Lung microvascular endothelial cell (primary cell): ENCODE data around the gene SYPL2. TPM values are rescaled to one million over a fixed set of nuclear protein-coding genes. Genes with fewer than 3 reads are reported as not detected.
A peak's percentile ranks its signal among the peaks of the same experiment; 100 is the strongest.
"Not testable (repeated sequence)": the region's sequence is repeated elsewhere in the genome, so short reads cannot be mapped to it uniquely, and the experiment has no call there.

Source experiments
- DNase-seq, 2 donors: peaks; one replicate each; pipeline versions ENCODE4 v3.0.0 to v3.0.0-alpha.2; 2010; ENCODE audit warnings: low read depth in 2 of 2
- total RNA-seq: library from RNA; depleted of rRNA; stranded (reverse); fragments of >200 nt; gene quantifications from 2 replicates; pipeline ENCODE4 v1.2.1, GENCODE V29; 2014

Gene SYPL2
- total RNA-seq = under 0.01 TPM in 1 of 2 replicates, not detected in the other

- DNase-seq = peak; percentile 9 to 23
Measured at GRCh38 chr1:109466452-109467300, at the start of gene SYPL2. Gene SYPL2 (plus strand): TSS chr1:109466546. CDS start chr1:109466844, 298 bp downstream.

- DNase-seq = no peak
Measured at GRCh38 chr1:109423498-109423897, 42.8 kb upstream of the SYPL2 start.

GRCh38 chr1:109425391-109426280 lies 40.7 kb upstream of the SYPL2 start:
- peak; percentile 57 to 72 for DNase-seq

- DNase-seq = peak; percentile 99 to 100
Measured at GRCh38 chr1:109426281-109427170, 39.8 kb upstream of the SYPL2 start, which contains the start of gene PSMA5. Gene PSMA5 (minus strand): TSS chr1:109426448. CDS start chr1:109426330, 118 bp downstream.

- peak in 1 of 2 donors; percentile 19 for DNase-seq
Measured at GRCh38 chr1:109427171-109427467, 39.2 kb upstream of the SYPL2 start.

- no peak for DNase-seq
Measured at GRCh38 chr1:109432336-109432735, 34.0 kb upstream of the SYPL2 start.

GRCh38 chr1:109433322-109433721 lies 33.0 kb upstream of the SYPL2 start:
- no peak for DNase-seq

GRCh38 chr1:109434484-109434883 lies 31.9 kb upstream of the SYPL2 start:
- DNase-seq = no peak

- DNase-seq = peak; percentile 24 to 82
Measured at GRCh38 chr1:109438798-109439297, 27.5 kb upstream of the SYPL2 start.

- no peak for DNase-seq
Measured at GRCh38 chr1:109441069-109441468, 25.3 kb upstream of the SYPL2 start.

GRCh38 chr1:109443476-109443875 lies 22.9 kb upstream of the SYPL2 start:
- DNase-seq = no peak

- DNase-seq = no peak
Measured at GRCh38 chr1:109444346-109444745, 22.0 kb upstream of the SYPL2 start.

GRCh38 chr1:109445949-109446695 lies 20.2 kb upstream of the SYPL2 start:
- not testable (repeated sequence) for DNase-seq

- DNase-seq = no peak
Measured at GRCh38 chr1:109447524-109447923, 18.8 kb upstream of the SYPL2 start.

GRCh38 chr1:109454497-109455133 lies 11.7 kb upstream of the SYPL2 start:
- no peak for DNase-seq

GRCh38 chr1:109457819-109458218 lies 8.5 kb upstream of the SYPL2 start:
- no peak for DNase-seq

- no peak for DNase-seq
Measured at GRCh38 chr1:109466125-109466451, 258 bp upstream of the SYPL2 start.

- no peak for DNase-seq
Measured at GRCh38 chr1:109467301-109467777, 993 bp downstream of the SYPL2 start.

GRCh38 chr1:109468061-109468460 lies 1.7 kb downstream of the SYPL2 start:
- DNase-seq = no peak

- DNase-seq = no peak
Measured at GRCh38 chr1:109468903-109469302, 2.6 kb downstream of the SYPL2 start.
